GM23248 (cell line): ENCODE measurements around the gene ZNF212.
"Not testable (repeated sequence)": the region's sequence is repeated elsewhere in the genome, so short reads cannot be mapped to it uniquely, and the experiment has no call there.

Experiments used
- EZH2 ChIP-seq: fragments of 200-600 bp; sonication (generic); IDR thresholded peaks from 2 replicates; pipeline ENCODE4 v1.6.1; 2018; ENCODE audit warnings: antibody characterized with exemption, mild to moderate bottlenecking; ENCODE audit not compliant: insufficient read depth, poor library complexity, severe bottlenecking
- EZH2phosphoT487 ChIP-seq: fragments of 200-600 bp; sonication (generic); IDR thresholded peaks from 2 replicates; pipeline ENCODE4 v1.6.1; 2018; ENCODE audit warnings: antibody characterized with exemption, moderate library complexity, mild to moderate bottlenecking, low read depth; ENCODE audit not compliant: insufficient read depth

- not testable (repeated sequence) for TF ChIP-seq EZH2, EZH2phosphoT487
Measured at GRCh38 chr7:149226366-149226765, 13.1 kb upstream of the ZNF212 start.
